Measurements from ENCODE around the gene CRYL1. TPM values are rescaled to one million over a fixed set of nuclear protein-coding genes. Genes with fewer than 3 reads are reported as not detected.

Gene CRYL1
- total and polyA plus RNA-seq, 2 donors (not counting 1 experiment from before 2014, with no cell fraction given), result 6.5 to 15.1 TPM

DNA sequence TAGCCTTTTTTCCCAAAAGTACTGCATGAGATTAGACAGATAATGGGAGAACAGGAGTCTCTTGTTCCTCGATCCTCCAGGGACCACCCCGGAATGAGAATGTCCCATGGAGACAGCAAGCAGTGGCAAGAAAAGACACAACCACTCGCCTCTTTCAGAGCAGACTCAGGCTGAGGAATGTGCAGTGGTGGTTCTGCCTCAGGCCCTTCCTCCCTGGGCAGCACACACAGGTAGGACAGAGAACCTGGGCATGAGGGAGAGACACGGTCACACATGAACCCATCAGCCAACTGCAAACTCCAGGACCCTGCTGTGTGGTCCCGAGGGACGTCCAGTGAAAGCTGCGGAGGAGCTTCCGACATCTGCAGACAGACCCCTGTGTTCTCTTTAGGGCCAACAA, 31.0 kb downstream of the CRYL1 start:
- intact Hi-C loops (cut with micrococcal nuclease), result loop anchor here (1.0 to 10.0 kb wide), 6 partner anchors 88 to 980 kb away; no protein-coding TSS in a partner anchor
- Histone ChIP-seq H3K9ac (ENCODE audit: low read length) (no peak overlapping the region), H3K9me3 (ENCODE audit: control extremely low read depth in 1 of 3, control insufficient read depth in 2 of 3, insufficient read depth in 1 of 3, low read length in 2 of 3) (peaks cover 0 to under 1% (median under 1%) of the 10 kb centered on the region in 3 donors), H3K79me2 (ENCODE audit: control insufficient read depth, insufficient read depth, low read length) (no peaks in the 10 kb centered on the region), H2AFZ (ENCODE audit: insufficient read depth, low read depth, low read length, poor library complexity, severe bottlenecking) (no peak overlapping the region), H3K4me3 (ENCODE audit: control extremely low read depth in 1 of 5, extremely low read depth in 1 of 5, insufficient read depth in 1 of 5, low read depth in 2 of 5, low read length in 4 of 5) (no peak overlapping the region), H4K20me1 (ENCODE audit: control insufficient read depth, insufficient read depth, low read length, poor library complexity, severe bottlenecking) (no peaks in the 10 kb centered on the region), H3K27ac (ENCODE audit: low read length in 2 of 2) (no peak overlapping the region), H3K27me3 (replicated peaks in 1 of 4; ENCODE audit: control extremely low read depth in 1 of 4, control insufficient read depth in 3 of 4, insufficient read depth in 4 of 4, low read length in 3 of 4) (no peaks in the 10 kb centered on the region), H3K36me3 (replicated peaks in 1 of 2; ENCODE audit: control extremely low read depth in 1 of 2, control insufficient read depth in 1 of 2, extremely low read depth in 1 of 2, insufficient read depth in 2 of 2, low read length in 1 of 2) (no peaks in the 10 kb centered on the region), H3K4me1 (ENCODE audit: control insufficient read depth in 2 of 2, insufficient read depth in 2 of 2, low read length in 2 of 2) (peaks cover 4 to 5% of the 10 kb centered on the region in 2 donors), H3K4me2 (replicated peaks; ENCODE audit: low read depth, low read length, poor library complexity, severe bottlenecking) (no peak overlapping the region)
- POLR2A ChIA-PET, result no interaction called here
- Mint-ChIP-seq H3K4me1 (no peaks in the 10 kb centered on the region), H3K4me3 (no peak overlapping the region), H3K27ac (no peak overlapping the region), H3K27me3 (no peaks in the 10 kb centered on the region), H3K9me3 (ENCODE audit: insufficient read depth) (no peaks in the 10 kb centered on the region)
- WGBS (ENCODE audit: insufficient coverage), result 57% methylated on average over 8 of the region's 8 CpGs
- no peak for DNase-seq
- no peak for ATAC-seq (ENCODE audit: low read depth)
- CTCF ChIA-PET, result interaction anchor here (0.7 to 9.3 kb wide), 18 partner anchors 9 to 438 kb away, joined by 3 to 153 read pairs (median 4); no protein-coding TSS in a partner anchor
- no peak for TF ChIP-seq EZH2 (IDR thresholded peaks at IDR 0.05; ENCODE audit: borderline replicate concordance, insufficient read depth, low read depth, low read length, poor library complexity, severe bottlenecking)
- TF ChIP-seq, protein P1, sequence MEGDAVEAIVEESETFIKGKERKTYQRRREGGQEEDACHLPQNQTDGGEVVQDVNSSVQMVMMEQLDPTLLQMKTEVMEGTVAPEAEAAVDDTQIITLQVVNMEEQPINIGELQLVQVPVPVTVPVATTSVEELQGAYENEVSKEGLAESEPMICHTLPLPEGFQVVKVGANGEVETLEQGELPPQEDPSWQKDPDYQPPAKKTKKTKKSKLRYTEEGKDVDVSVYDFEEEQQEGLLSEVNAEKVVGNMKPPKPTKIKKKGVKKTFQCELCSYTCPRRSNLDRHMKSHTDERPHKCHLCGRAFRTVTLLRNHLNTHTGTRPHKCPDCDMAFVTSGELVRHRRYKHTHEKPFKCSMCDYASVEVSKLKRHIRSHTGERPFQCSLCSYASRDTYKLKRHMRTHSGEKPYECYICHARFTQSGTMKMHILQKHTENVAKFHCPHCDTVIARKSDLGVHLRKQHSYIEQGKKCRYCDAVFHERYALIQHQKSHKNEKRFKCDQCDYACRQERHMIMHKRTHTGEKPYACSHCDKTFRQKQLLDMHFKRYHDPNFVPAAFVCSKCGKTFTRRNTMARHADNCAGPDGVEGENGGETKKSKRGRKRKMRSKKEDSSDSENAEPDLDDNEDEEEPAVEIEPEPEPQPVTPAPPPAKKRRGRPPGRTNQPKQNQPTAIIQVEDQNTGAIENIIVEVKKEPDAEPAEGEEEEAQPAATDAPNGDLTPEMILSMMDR (IDR thresholded peaks at IDR 0.05), result no peak

- WGBS (ENCODE audit: insufficient coverage), result 100% methylated on average over 1 of the region's 3 CpGs
- ATAC-seq (ENCODE audit: low read depth) (no peak), DNase-seq (peak; percentile 64)
- TF ChIP-seq, protein P1 (IDR thresholded peaks at IDR 0.05), result peak; percentile 69
- no peak for TF ChIP-seq EZH2 (IDR thresholded peaks at IDR 0.05; ENCODE audit: borderline replicate concordance, insufficient read depth, low read depth, low read length, poor library complexity, severe bottlenecking)
- POLR2A ChIA-PET, result no interaction called here
- Mint-ChIP-seq H3K4me1 (no peaks in the 10 kb centered on the region), H3K4me3 (no peak overlapping the region), H3K27ac (no peak overlapping the region), H3K27me3 (no peaks in the 10 kb centered on the region), H3K9me3 (ENCODE audit: insufficient read depth) (no peaks in the 10 kb centered on the region)
- Histone ChIP-seq H3K4me3 (ENCODE audit: control extremely low read depth in 1 of 5, extremely low read depth in 1 of 5, insufficient read depth in 1 of 5, low read depth in 2 of 5, low read length in 4 of 5) (no peak overlapping the region), H2AFZ (ENCODE audit: insufficient read depth, low read depth, low read length, poor library complexity, severe bottlenecking) (no peak overlapping the region), H3K27me3 (replicated peaks in 1 of 4; ENCODE audit: control extremely low read depth in 1 of 4, control insufficient read depth in 3 of 4, insufficient read depth in 4 of 4, low read length in 3 of 4) (no peaks in the 10 kb centered on the region), H3K4me2 (replicated peaks; ENCODE audit: low read depth, low read length, poor library complexity, severe bottlenecking) (no peak overlapping the region), H3K79me2 (ENCODE audit: control insufficient read depth, insufficient read depth, low read length) (no peaks in the 10 kb centered on the region), H3K27ac (ENCODE audit: low read length in 2 of 2) (no peak overlapping the region), H3K9me3 (ENCODE audit: control extremely low read depth in 1 of 3, control insufficient read depth in 2 of 3, insufficient read depth in 1 of 3, low read length in 2 of 3) (peaks cover 0 to 1% (median 0%) of the 10 kb centered on the region in 3 donors), H3K4me1 (ENCODE audit: control insufficient read depth in 2 of 2, insufficient read depth in 2 of 2, low read length in 2 of 2) (peaks cover 4 to 5% of the 10 kb centered on the region in 2 donors), H4K20me1 (ENCODE audit: control insufficient read depth, insufficient read depth, low read length, poor library complexity, severe bottlenecking) (no peaks in the 10 kb centered on the region), H3K9ac (ENCODE audit: low read length) (no peak overlapping the region), H3K36me3 (replicated peaks in 1 of 2; ENCODE audit: control extremely low read depth in 1 of 2, control insufficient read depth in 1 of 2, extremely low read depth in 1 of 2, insufficient read depth in 2 of 2, low read length in 1 of 2) (no peaks in the 10 kb centered on the region)
- intact Hi-C loops (cut with micrococcal nuclease), result loop anchor here (10.0 kb wide), 1 partner anchor 982 kb away; no protein-coding TSS in a partner anchor
- CTCF ChIA-PET, result interaction anchor here (0.5 to 9.3 kb wide), 23 partner anchors 9 to 984 kb away, joined by 3 to 153 read pairs (median 5); partner anchors contain the start of gene IL17D
Observed at GRCh38 chr13:20492641-20493040, 33.0 kb downstream of the CRYL1 start.
